T-cell (primary cell): ENCODE measurements around the gene HNRNPL. TPM values are rescaled to one million over a fixed set of nuclear protein-coding genes. Genes with fewer than 3 reads are reported as not detected.
A peak's percentile ranks its signal among the peaks of the same experiment; 100 is the strongest.
"Not testable (repeated sequence)": the region's sequence is repeated elsewhere in the genome, so short reads cannot be mapped to it uniquely, and the experiment has no call there.

Experiments used
- ATAC-seq, 4 experiments: fragments of 200-7000 bp in 3 of 4; fragments of 150-1000 bp in 1 of 4; cut with Tn5 transposase; replicated peaks in 1 of 4; 1 replicate in 3 of 4; 2 replicates in 1 of 4; pipeline ENCODE4 v1.10.0; 2021; ENCODE audit warnings: moderate library complexity in 3 of 4, mild to moderate bottlenecking in 2 of 4, moderate number of reproducible peaks in 1 of 4
- CTCF ChIA-PET, 2 donors: fragments of 300-600 bp; sonication (Branson Sonifier 250); formaldehyde crosslinking; loops; one replicate each; lab custom pipeline; 2022; ENCODE audit warnings: antibody characterized with exemption in 2 of 2; lab: Charles Lee
- POLR2A ChIA-PET, 2 donors: fragments of 300-600 bp; sonication (Branson Sonifier 250); formaldehyde crosslinking; loops; one replicate each; lab custom pipeline; 2022; ENCODE audit warnings: antibody characterized with exemption in 2 of 2; lab: Charles Lee
- DNase-seq, 35 experiments: peaks; one replicate each; pipeline versions ENCODE4 v3.0.0 to v3.0.0-alpha.2; 2013 to 2023
- H3K27ac ChIP-seq: one replicate; pipeline ENCODE4 v1.5.1; 2013; ENCODE audit warnings: low read length
- H3K27me3 ChIP-seq, 2 experiments: replicated peaks in 1 of 2; 1 replicate in 1 of 2; 2 replicates in 1 of 2; pipeline versions ENCODE4 v1.6.1 to v1.7.0; 2013; ENCODE audit warnings: low read length in 1 of 2, mixed read lengths in 1 of 2; ENCODE audit not compliant: control insufficient read depth in 2 of 2, insufficient read depth in 2 of 2; ENCODE audit errors: extremely low read depth in 1 of 2
- H3K36me3 ChIP-seq, 2 donors: 1 replicate in 1 of 2; 2 replicates in 1 of 2; pipeline versions ENCODE4 v1.6.1 to v1.7.0; 2013; ENCODE audit warnings: low read length in 1 of 2; ENCODE audit not compliant: control insufficient read depth in 2 of 2, insufficient read depth in 1 of 2; ENCODE audit errors: extremely low read depth in 1 of 2
- H3K4me1 ChIP-seq, 2 experiments: 1 replicate in 1 of 2; 2 replicates in 1 of 2; pipeline versions ENCODE4 v1.6.1 to v1.7.0; 2013; ENCODE audit warnings: low read length in 2 of 2, mixed read lengths in 1 of 2; ENCODE audit not compliant: insufficient read depth in 2 of 2, control insufficient read depth in 1 of 2; ENCODE audit errors: extremely low read depth in 1 of 2
- H3K4me3 ChIP-seq, 2 donors: 1 replicate in 1 of 2; 2 replicates in 1 of 2; pipeline versions ENCODE4 v1.5.1 to v1.7.0; 2013; ENCODE audit warnings: mild to moderate bottlenecking in 2 of 2, low read length in 1 of 2, moderate library complexity in 1 of 2; ENCODE audit not compliant: control insufficient read depth in 1 of 2; ENCODE audit errors: extremely low read depth in 1 of 2
- H3K9me3 ChIP-seq: 2 replicates; pipeline ENCODE4 v1.7.0; 2013
- H3K27ac Mint-ChIP-seq, 2 donors: one replicate each; pipeline ENCODE4 v1.8.0; 2020 to 2021; ENCODE audit warnings: mild to moderate bottlenecking in 2 of 2, mixed read lengths in 2 of 2
- H3K27me3 Mint-ChIP-seq, 2 donors: one replicate each; pipeline ENCODE4 v1.8.0; 2021 to 2022; ENCODE audit warnings: mixed read lengths in 2 of 2
- H3K36me3 Mint-ChIP-seq: one replicate; pipeline ENCODE4 v1.8.0; 2021; ENCODE audit warnings: mixed read lengths
- H3K4me1 Mint-ChIP-seq, 3 donors: one replicate each; pipeline ENCODE4 v1.8.0; 2020 to 2022; ENCODE audit warnings: mixed read lengths in 3 of 3, mild to moderate bottlenecking in 1 of 3
- H3K4me3 Mint-ChIP-seq, 3 donors: one replicate each; pipeline ENCODE4 v1.8.0; 2020 to 2022; ENCODE audit warnings: mild to moderate bottlenecking in 3 of 3, mixed read lengths in 3 of 3, moderate library complexity in 3 of 3
- H3K9me3 Mint-ChIP-seq, 3 donors: one replicate each; pipeline ENCODE4 v1.8.0; 2020 to 2022; ENCODE audit warnings: mixed read lengths in 3 of 3
- WGBS: methylation state at CpG from one replicate; pipeline ENCODE4 v1.1.5; 2013; ENCODE audit warnings: missing lambda C conversion rate; ENCODE audit not compliant: insufficient coverage; 5-methylcytosine and 5-hydroxymethylcytosine counted together
- total RNA-seq, 35 experiments: library from RNA in 6 of 35; stranded (reverse) in 6 of 35; fragments of 120-200 nt in 1 of 35; gene quantifications; one replicate each; pipeline versions ENCODE4 v1.2.1 to v1.2.4 and lab custom pipeline; 2013 to 2026

The HNRNPL gene
- total RNA-seq, 5 donors from 2014 or later (not counting 1 experiment from before 2014, with no cell fraction given) = 320 to 498 (median 330) TPM

DNA sequence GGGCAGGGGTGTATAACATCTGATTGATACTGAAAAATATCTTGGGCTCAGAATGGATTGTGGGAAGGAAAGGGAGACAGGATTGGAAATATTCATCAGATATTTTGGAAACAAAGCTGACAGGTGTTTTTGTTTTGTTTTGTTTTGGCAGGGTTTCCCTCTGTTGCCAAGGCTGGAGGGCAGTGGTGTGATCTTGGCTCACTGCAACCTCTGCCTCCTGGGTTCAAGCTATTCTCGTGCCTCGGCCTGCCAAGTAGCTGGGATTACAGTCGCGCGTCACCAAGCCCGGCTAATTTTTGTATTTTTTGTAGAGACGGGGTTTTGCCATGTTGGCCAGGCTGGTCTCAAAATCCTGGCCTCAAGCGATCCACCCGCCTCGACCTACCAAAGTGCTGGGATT is 23.6 kb upstream of the HNRNPL start:
- H3K27ac Mint-ChIP-seq = peak overlapping the region; percentile 45 to 83
- H3K9me3 ChIP-seq, H3K27me3 ChIP-seq, H3K4me3 Mint-ChIP-seq, CTCF ChIA-PET, H3K9me3 Mint-ChIP-seq, DNase-seq, ATAC-seq, H3K27me3 Mint-ChIP-seq, H3K4me3 ChIP-seq, H3K27ac ChIP-seq: not testable (repeated sequence)
- POLR2A ChIA-PET = interaction anchor here in 1 of 2 donors (0.6 kb wide), 1 partner anchor 25 kb away, joined by 3 read pairs; no protein-coding TSS in a partner anchor
- 100% methylated on average over 3 of the region's 10 CpGs for WGBS
- Histone ChIP-seq H3K4me1 (peaks cover 5 to 47% of the 10 kb centered on the region in 2 experiments), H3K36me3 (peaks cover 3 to 36% of the 10 kb centered on the region in 2 donors)
- H3K36me3 Mint-ChIP-seq = peaks cover 14% of the 10 kb centered on the region
- H3K4me1 Mint-ChIP-seq = peaks cover 48 to 52% (median 49%) of the 10 kb centered on the region in 3 donors

DNA sequence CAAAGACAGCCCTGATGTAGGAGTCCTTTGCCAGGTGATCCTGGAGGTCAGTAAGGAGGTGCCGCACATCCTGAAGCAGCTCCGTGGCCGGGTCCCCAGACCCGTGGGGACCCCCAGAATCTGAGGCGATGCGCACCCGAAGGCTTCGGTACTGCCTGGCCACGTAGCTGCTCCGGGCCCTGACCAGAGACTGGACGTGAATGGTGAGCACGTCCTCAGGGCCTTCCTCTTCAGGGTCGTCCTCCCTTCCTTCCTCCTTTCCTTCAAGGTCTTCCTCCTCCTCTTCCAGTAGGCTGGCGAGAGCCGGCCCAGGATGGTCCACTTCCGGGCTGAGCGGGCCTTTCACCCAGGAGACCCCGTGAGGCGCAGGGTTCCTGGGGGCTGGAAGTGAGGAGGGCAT is 20.8 kb upstream of the HNRNPL start:
- ChIA-PET CTCF (interaction anchor here in 1 of 2 donors (0.7 to 1.0 kb wide), 2 partner anchors 13 to 20 kb away, joined by 3 to 5 read pairs; no protein-coding TSS in a partner anchor), POLR2A (interaction anchor here in 1 of 2 donors (0.6 kb wide), 1 partner anchor 77 kb away, joined by 4 read pairs; no protein-coding TSS in a partner anchor)
- peaks cover 0 to 28% of the 10 kb centered on the region in 2 donors for H3K36me3 ChIP-seq
- DNase-seq (no peak), ATAC-seq (no peak)
- Mint-ChIP-seq H3K27me3 (no peaks in the 10 kb centered on the region), H3K36me3 (peaks cover 14% of the 10 kb centered on the region), H3K9me3 (no peaks in the 10 kb centered on the region), H3K4me3 (peak overlapping the region; percentile 83 to 90 (median 83)), H3K4me1 (peaks cover 40 to 43% (median 41%) of the 10 kb centered on the region in 3 donors), H3K27ac (peak overlapping the region; percentile 81 to 89)
- H3K4me1 ChIP-seq = peaks cover 9 to 46% of the 10 kb centered on the region in 2 experiments
- peak overlapping the region; percentile 63 for H3K27ac ChIP-seq
- H3K4me3 ChIP-seq = peak overlapping the region; percentile 28 to 51
- no peaks in the 10 kb centered on the region for H3K27me3 ChIP-seq
- 92% methylated on average over 17 of the region's 19 CpGs for WGBS
- no peaks in the 10 kb centered on the region for H3K9me3 ChIP-seq

DNA sequence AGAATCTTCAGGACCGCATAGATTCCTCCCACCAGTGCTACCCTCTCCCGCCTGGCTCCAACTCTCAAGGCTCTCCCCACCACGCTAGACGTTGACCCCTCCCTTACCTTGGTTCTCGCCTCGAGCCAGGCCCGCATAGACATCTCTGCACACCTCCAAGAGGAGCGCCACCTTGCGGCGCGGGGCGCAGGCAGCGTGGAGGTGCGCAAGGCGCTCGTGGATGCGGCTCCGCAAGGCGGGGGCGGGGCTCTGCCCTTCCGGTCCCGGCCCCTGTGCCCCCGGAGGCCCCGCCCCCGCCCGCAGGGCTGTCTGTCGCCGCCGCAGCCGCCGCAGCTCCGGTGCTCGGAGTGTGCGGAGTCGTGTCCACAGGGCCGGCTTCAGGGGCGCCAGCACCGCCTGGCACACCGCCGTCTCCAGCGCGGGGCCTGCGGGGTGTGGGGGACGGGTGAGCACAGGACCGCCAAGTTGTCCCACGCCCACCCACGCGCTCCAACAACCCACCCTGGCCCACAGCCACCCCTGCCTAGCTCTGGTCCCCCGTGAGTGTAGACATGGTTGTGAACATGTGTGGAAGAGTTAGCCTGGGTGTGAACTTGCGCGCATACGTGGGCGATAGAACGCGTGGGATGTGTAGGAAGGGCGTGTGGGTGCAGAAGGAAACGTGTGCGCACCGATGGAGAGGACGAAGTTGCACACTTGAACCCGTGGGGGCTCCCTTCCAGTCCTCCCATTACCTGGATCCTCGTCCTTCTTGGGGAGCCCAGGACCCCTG is 20.2 kb upstream of the HNRNPL start:
- Mint-ChIP-seq H3K9me3 (no peaks in the 10 kb centered on the region), H3K27ac (peak overlapping the region; percentile 90 to 92), H3K36me3 (peaks cover 14% of the 10 kb centered on the region), H3K4me3 (peak overlapping the region; percentile 83 to 90 (median 83)), H3K27me3 (no peaks in the 10 kb centered on the region), H3K4me1 (peaks cover 44 to 49% (median 46%) of the 10 kb centered on the region in 3 donors)
- ChIA-PET POLR2A (interaction anchor here in 1 of 2 donors (1.2 kb wide), 1 partner anchor 38 kb away, joined by 3 read pairs; the partner anchor contains the start of gene ECH1), CTCF (interaction anchor here (0.7 to 1.1 kb wide), 4 partner anchors 13 to 100 kb away, joined by 3 to 5 read pairs (median 4); no protein-coding TSS in a partner anchor)
- peak; percentile 93 to 98 (median 96) for ATAC-seq
- Histone ChIP-seq H3K4me3 (peak overlapping the region; percentile 61 to 72), H3K36me3 (peaks cover 0 to 28% of the 10 kb centered on the region in 2 donors), H3K27ac (peak overlapping the region; percentile 69), H3K9me3 (no peaks in the 10 kb centered on the region), H3K4me1 (peaks cover 12 to 52% of the 10 kb centered on the region in 2 experiments), H3K27me3 (no peaks in the 10 kb centered on the region)
- under 1% methylated on average over 42 of the region's 62 CpGs for WGBS
- DNase-seq = peak; percentile 81 to 98 (median 90)

DNA sequence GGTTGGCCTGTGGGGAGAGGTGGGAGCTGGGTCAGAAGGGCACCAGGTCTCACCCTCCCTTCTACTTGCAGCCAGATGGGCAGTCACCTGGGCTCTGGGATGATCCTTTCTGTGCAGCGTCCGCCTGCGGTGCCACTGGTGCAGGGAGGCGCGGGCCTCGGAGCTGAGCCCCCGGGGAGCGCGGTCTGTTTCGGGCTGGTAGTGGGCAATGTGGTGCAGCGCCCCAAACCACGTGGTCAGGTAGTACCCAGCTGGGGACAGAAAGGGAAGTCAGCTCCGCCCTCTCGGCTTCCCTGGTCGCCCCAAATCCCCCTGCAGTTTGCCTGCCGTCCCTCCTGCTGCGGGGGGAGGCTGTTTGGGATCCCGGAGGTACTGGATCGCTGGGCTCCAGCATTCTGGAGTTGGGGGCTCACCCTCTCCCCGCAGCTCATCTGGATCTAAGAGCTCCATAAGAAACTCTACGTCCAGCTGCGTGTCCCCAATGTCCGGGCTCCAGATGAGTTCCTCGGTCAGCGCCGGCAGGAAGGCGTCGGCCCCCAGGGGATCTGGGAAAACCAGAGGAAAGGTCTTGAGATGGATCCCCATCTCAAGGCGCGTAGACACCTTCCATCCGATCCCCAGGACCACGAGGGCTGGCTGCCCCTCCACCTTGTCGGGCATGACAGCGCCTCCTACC is 19.5 kb upstream of the HNRNPL start:
- POLR2A ChIA-PET = interaction anchor here (0.5 to 1.2 kb wide), 3 partner anchors 37 to 114 kb away, joined by 3 to 4 read pairs (median 3); partner anchors contain the start of gene ECH1 (in 1 of the 2)
- peak overlapping the region; percentile 61 to 72 for H3K4me3 ChIP-seq
- no peaks in the 10 kb centered on the region for H3K27me3 ChIP-seq
- ATAC-seq = peak in 1 of 4 experiments; percentile 14
- peaks cover 0 to 26% of the 10 kb centered on the region in 2 donors for H3K36me3 ChIP-seq
- peak in 3 of 35 experiments; percentile 18 to 46 (median 32) for DNase-seq
- H3K27ac Mint-ChIP-seq = peak overlapping the region; percentile 90 to 92
- peak overlapping the region; percentile 83 to 90 (median 83) for H3K4me3 Mint-ChIP-seq
- peaks cover 19 to 59% of the 10 kb centered on the region in 2 experiments for H3K4me1 ChIP-seq
- H3K27me3 Mint-ChIP-seq = no peaks in the 10 kb centered on the region
- H3K9me3 Mint-ChIP-seq = no peaks in the 10 kb centered on the region
- CTCF ChIA-PET = interaction anchor here (1.0 to 1.2 kb wide), 3 partner anchors 17 to 99 kb away, joined by 3 to 6 read pairs (median 4); no protein-coding TSS in a partner anchor
- H3K4me1 Mint-ChIP-seq = peaks cover 52 to 57% (median 54%) of the 10 kb centered on the region in 3 donors
- peaks cover 14% of the 10 kb centered on the region for H3K36me3 Mint-ChIP-seq
- WGBS = 14% methylated on average over 34 of the region's 34 CpGs
- H3K9me3 ChIP-seq = no peaks in the 10 kb centered on the region
- peak overlapping the region; percentile 69 for H3K27ac ChIP-seq

DNA sequence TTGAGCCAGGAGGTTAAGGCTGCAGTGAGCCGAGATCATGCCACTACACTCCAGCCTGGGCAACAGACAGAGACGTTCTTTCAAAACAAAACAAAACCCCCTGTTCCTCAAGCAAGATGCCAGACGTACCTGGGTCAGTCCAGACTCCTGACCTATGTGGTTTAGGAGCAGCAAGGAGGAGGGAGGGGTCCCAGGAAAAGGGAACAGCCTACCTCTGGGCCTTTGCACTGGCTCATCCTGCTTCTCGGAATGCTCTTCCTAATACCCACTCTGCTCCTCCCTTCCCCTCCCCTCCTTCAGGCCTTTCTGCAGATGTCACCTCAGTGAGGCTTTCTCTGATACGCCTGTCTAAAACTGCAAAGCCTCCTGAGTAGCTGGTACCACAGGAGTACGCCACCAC is 18.8 kb upstream of the HNRNPL start:
- Histone ChIP-seq H3K4me1 (peaks cover 20 to 67% of the 10 kb centered on the region in 2 experiments), H3K27me3 (no peaks in the 10 kb centered on the region), H3K27ac (peak overlapping the region; percentile 69), H3K4me3 (peak overlapping the region in 1 of 2 donors; percentile 72), H3K9me3 (no peaks in the 10 kb centered on the region), H3K36me3 (peaks cover 0 to 23% of the 10 kb centered on the region in 2 donors)
- no peaks in the 10 kb centered on the region for H3K9me3 Mint-ChIP-seq
- POLR2A ChIA-PET = interaction anchor here (0.5 to 1.2 kb wide), 2 partner anchors 36 kb away, joined by 3 to 4 read pairs; partner anchors contain the start of gene ECH1 (in 1 of the 2)
- WGBS = 83% methylated on average over 2 of the region's 6 CpGs
- CTCF ChIA-PET = interaction anchor here (1.1 to 1.2 kb wide), 2 partner anchors 26 to 98 kb away, joined by 3 to 6 read pairs; no protein-coding TSS in a partner anchor
- DNase-seq (no peak), ATAC-seq (no peak)
- H3K4me1 Mint-ChIP-seq = peaks cover 54 to 58% (median 54%) of the 10 kb centered on the region in 3 donors
- H3K4me3 Mint-ChIP-seq = peak overlapping the region; percentile 52 to 90 (median 83)
- peaks cover 10% of the 10 kb centered on the region for H3K36me3 Mint-ChIP-seq
- no peaks in the 10 kb centered on the region for H3K27me3 Mint-ChIP-seq
- H3K27ac Mint-ChIP-seq = peak overlapping the region; percentile 90 to 92
